Activated naive CD4-positive, alpha-beta T cell treated with anti-CD3 and anti-CD28 coated beads for 36 hours (primary cell): ENCODE results near the gene KLHL7. TPM values are rescaled to one million over a fixed set of nuclear protein-coding genes. Genes with fewer than 3 reads are reported as not detected.

Experiments used
- CTCF ChIA-PET: fragments of 350-600 bp; sonication (Branson Sonifier 250); formaldehyde crosslinking; loops from one replicate; lab custom pipeline; 2021; ENCODE audit warnings: antibody characterized with exemption; lab: Charles Lee
- DNase-seq: peaks from one replicate; pipeline ENCODE4 v3.0.0-alpha.2; 2020
- H3K27ac Mint-ChIP-seq: one replicate; pipeline ENCODE4 v1.8.0; 2021; ENCODE audit warnings: mild to moderate bottlenecking, mixed read lengths
- H3K27me3 Mint-ChIP-seq: one replicate; pipeline ENCODE4 v1.8.0; 2021; ENCODE audit warnings: low read depth, mixed read lengths
- H3K36me3 Mint-ChIP-seq: one replicate; pipeline ENCODE4 v1.8.0; 2021; ENCODE audit warnings: low read depth, mixed read lengths
- H3K4me1 Mint-ChIP-seq: one replicate; pipeline ENCODE4 v1.8.0; 2021; ENCODE audit warnings: low read depth, mixed read lengths
- H3K4me3 Mint-ChIP-seq: one replicate; pipeline ENCODE4 v1.8.0; 2021; ENCODE audit warnings: mild to moderate bottlenecking, moderate library complexity, mixed read lengths
- H3K9me3 Mint-ChIP-seq: one replicate; pipeline ENCODE4 v1.8.0; 2021; ENCODE audit warnings: mixed read lengths
- intact Hi-C: fragments of 100-400 bp; cut with micrococcal nuclease; formaldehyde crosslinking; loops from one replicate; pipeline ENCODE4 v1.15.1; 2023
- total RNA-seq, 2 experiments: library from RNA; stranded (reverse); gene quantifications; one replicate each; pipeline ENCODE4 v1.2.3, GENCODE V29; 2021

Gene KLHL7
- total RNA-seq, 2 experiments from 2014 or later: 24.0 to 26.4 TPM

DNA sequence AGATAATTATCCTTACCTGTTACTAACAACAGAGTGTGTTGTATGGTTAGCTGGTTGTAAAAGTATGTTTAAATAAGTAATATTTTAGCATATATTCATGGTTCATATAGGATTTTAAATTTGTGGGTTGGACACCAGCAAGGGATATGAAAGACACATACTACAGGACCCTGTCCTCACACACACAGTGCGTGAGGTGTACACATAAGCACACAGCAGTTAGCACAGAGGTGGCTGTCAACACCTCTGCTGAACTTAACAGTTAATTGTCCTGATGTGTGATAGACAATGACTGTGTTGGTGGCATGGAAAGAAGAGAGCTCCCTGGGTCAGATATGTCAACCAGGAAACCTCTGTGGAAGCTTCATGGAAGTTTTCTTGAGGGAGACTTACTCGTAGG is 53.0 kb downstream of the KLHL7 start:
- Mint-ChIP-seq H3K36me3 (peaks cover 1% of the 10 kb centered on the region), H3K4me1 (no peaks in the 10 kb centered on the region), H3K4me3 (no peak overlapping the region), H3K27me3 (no peaks in the 10 kb centered on the region), H3K27ac (no peak overlapping the region), H3K9me3 (no peaks in the 10 kb centered on the region)
- intact Hi-C loops: no loop called here
- no peak for DNase-seq
- CTCF ChIA-PET: no interaction called here

DNA sequence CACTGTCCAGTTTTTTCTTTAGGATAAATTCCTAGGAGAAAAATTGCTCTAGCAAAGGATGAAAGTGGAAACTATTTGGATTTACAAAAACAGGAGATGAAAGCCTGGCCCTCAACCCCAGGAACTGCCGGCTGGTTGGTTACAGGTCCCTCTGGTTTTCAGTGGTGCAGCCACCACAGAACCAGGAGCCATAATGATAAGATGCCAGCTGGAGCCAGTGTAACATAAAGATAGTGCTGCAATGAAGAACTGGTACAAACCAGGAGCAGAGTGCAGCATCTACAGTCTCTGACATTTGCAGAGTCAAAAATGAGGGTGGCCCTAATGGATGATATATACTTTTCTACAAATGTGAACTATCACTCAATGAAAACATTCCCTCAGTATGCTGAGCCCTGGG is 55.9 kb downstream of the KLHL7 start:
- H3K9me3 Mint-ChIP-seq: no peaks in the 10 kb centered on the region
- H3K4me3 Mint-ChIP-seq: no peak overlapping the region
- DNase-seq: no peak
- no peaks in the 10 kb centered on the region for H3K4me1 Mint-ChIP-seq
- intact Hi-C loops: no loop called here
- CTCF ChIA-PET: no interaction called here
- H3K36me3 Mint-ChIP-seq: peaks cover 1% of the 10 kb centered on the region
- no peaks in the 10 kb centered on the region for H3K27me3 Mint-ChIP-seq
- no peak overlapping the region for H3K27ac Mint-ChIP-seq

DNA sequence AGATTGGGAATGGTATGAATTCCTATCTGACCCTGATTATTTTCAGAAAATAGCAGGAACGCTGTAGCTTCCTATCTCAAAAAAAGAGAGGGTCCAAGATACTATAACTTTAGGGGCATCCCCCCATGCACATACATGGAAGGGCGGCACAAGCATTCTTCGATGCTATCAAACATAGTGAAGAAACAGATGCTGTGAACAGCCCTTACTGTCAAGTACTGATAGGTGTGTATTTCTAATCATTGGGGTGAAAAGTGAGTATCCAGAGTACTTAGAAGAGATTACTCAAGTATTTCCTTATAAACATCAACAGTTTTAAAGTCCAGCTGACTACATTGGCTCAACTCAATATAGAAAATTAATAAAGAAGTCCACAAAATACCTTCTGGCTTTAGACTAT is 59.3 kb downstream of the KLHL7 start:
- Mint-ChIP-seq H3K4me1 (no peaks in the 10 kb centered on the region), H3K4me3 (no peak overlapping the region), H3K27ac (no peak overlapping the region), H3K36me3 (no peaks in the 10 kb centered on the region), H3K27me3 (no peaks in the 10 kb centered on the region), H3K9me3 (no peaks in the 10 kb centered on the region)
- intact Hi-C loops: no loop called here
- CTCF ChIA-PET: no interaction called here
- no peak for DNase-seq

DNA sequence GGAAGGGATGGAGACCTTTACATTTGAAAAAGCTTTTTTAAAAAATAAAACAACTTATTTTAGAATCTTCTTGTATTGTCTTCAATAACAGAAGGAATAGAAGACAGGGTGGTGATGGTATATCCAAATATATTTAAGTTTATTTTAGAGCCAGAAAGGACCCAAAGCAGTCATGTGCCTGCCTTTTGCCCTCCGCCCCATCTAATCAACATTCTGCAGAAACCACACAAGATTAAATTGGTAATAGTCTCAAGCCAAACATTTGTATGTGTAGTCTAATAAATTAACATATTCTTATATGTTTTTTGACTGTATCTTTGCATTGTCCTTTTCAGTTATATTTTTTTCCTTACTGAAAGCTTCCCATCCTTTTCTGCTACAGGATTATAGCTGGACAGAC is 59.7 kb downstream of the KLHL7 start:
- Mint-ChIP-seq H3K36me3 (no peaks in the 10 kb centered on the region), H3K4me1 (no peaks in the 10 kb centered on the region), H3K4me3 (no peak overlapping the region), H3K27me3 (no peaks in the 10 kb centered on the region), H3K9me3 (no peaks in the 10 kb centered on the region), H3K27ac (no peak overlapping the region)
- intact Hi-C loops: no loop called here
- CTCF ChIA-PET: no interaction called here
- no peak for DNase-seq

DNA sequence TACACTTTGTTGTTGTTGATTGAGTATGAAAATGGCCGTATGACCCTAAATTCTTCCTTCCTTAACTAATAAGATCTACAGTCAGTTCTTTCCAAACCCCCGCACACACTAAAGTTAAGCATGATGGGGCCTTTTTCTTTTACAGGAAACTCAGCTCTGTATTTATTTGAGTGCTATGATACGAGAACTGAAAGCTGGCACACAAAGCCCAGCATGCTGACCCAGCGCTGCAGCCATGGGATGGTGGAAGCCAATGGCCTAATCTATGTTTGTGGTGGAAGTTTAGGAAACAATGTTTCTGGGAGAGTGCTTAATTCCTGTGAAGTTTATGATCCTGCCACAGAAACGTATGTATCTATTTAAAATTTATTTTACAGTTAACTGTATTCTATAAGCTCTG is 62.1 kb downstream of the KLHL7 start:
- no peak overlapping the region for H3K4me3 Mint-ChIP-seq
- no peak overlapping the region for H3K27ac Mint-ChIP-seq
- H3K36me3 Mint-ChIP-seq: no peaks in the 10 kb centered on the region
- no peaks in the 10 kb centered on the region for H3K4me1 Mint-ChIP-seq
- H3K27me3 Mint-ChIP-seq: no peaks in the 10 kb centered on the region
- H3K9me3 Mint-ChIP-seq: no peaks in the 10 kb centered on the region
- CTCF ChIA-PET: no interaction called here
- intact Hi-C loops: no loop called here
- no peak for DNase-seq

DNA sequence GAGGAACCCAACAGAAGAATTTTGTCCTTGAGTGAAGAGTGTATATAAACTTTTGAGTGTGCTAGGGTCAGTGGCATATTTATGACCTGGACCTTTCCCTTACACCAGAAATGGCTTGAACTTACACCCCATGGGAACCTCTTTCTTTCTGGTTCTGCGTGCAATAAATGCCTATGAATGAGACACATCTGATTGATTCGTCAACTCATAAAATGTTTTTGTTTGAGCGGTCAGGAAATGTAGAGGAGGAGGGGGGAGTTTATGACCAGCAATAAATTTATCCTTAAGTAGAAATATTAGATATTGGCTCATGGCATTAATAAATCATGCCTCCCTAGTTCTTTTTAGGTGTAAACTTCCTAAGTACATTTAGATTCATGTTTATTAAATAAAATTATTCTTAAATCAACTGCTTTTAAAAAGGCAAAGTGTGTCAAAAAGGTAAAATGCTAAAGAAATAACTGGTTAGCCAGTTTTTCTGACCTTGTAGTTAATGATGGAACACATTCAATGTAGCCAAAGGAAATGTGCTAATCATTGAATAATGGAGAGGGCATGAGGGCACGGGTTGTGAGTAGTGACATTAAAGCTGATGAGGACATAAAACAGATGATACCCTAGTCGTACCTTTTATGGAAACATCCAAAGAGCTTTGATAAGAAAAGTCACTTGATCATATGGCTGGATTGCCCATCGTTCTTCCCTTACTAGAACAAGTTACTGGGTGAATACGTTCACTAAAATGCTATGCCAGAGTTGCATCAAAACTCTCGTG is 62.7 kb downstream of the KLHL7 start:
- no peaks in the 10 kb centered on the region for H3K9me3 Mint-ChIP-seq
- no peaks in the 10 kb centered on the region for H3K4me1 Mint-ChIP-seq
- H3K27me3 Mint-ChIP-seq: no peaks in the 10 kb centered on the region
- no peaks in the 10 kb centered on the region for H3K36me3 Mint-ChIP-seq
- no peak overlapping the region for H3K27ac Mint-ChIP-seq
- intact Hi-C loops: no loop called here
- CTCF ChIA-PET: no interaction called here
- no peak overlapping the region for H3K4me3 Mint-ChIP-seq
- no peak for DNase-seq

DNA sequence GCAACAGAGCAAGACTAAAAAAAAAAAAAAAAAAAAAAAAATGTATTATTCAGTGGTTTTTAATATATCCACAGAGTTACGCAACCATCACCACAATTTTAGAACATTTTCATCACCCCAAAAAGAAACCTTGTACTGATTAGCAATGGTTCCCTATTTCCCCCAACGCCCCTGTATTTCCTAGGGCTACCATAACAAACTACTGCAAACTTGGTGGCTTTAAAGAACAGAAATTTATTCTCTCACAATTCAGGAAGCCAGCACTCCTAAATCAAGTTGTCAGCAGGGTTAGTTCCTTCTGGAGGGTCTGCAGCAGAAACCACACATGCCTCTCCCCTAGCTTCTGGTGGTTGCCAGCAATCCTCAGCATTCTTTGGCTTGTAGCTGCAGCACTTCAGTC is 70.4 kb downstream of the KLHL7 start:
- Mint-ChIP-seq H3K4me3 (no peak overlapping the region), H3K36me3 (no peaks in the 10 kb centered on the region), H3K9me3 (no peaks in the 10 kb centered on the region), H3K27ac (no peak overlapping the region), H3K4me1 (peaks cover 7% of the 10 kb centered on the region), H3K27me3 (no peaks in the 10 kb centered on the region)
- CTCF ChIA-PET: no interaction called here
- DNase-seq: no peak
- intact Hi-C loops: no loop called here

DNA sequence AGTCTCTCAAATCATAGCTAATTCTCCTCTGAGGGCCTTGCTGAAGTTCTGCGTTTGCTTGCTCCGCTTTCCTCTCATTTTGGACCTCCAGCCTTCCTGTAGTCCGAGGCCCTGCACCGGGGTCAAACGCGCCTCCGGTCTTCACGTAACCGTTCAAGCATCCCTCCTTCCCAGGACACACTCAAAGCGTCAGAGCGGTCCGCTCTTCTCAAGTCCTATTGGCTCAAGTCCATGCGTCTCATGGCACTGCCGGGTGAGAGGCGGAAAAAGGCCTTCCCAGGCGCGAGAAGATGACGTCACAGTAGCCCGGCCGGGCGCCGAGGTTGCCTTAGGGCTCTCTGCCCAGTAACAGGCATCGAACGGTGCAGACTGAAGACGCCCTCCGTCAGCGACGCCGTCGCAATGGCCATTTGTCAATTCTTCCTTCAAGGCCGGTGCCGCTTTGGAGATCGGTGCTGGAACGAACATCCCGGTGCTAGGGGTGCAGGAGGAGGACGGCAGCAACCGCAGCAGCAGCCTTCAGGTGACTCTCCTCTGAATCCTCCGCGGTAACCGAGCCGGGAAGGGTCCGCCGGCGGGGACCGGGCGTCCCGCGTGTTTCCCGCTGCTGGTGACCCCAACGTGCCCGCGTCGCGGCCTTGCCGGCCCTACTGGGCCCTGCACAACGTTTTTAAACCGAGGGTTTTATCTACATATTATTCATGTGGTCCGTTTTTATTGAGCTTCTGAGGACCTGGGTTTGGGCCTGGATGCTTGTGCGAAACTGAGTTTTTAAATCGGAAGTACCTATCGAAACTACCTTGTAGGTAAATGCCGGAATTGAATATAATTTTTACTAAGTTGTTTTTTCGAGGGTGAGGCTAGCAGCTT is 76.3 kb downstream of the KLHL7 start, which contains the start of gene NUP42:
NUP42 (plus strand) TSS at position 365 of the 870 bp plus-strand sequence; CDS start at position 403, 38 bp downstream.
- H3K27ac Mint-ChIP-seq: peak within 1 kb of the TSS; percentile 99
- H3K27me3 Mint-ChIP-seq: no peaks in the 10 kb centered on the region
- H3K4me1 Mint-ChIP-seq: peaks cover 35% of the 10 kb centered on the region
- DNase-seq: peak; percentile 98
- CTCF ChIA-PET: interaction anchor here (0.6 to 2.3 kb wide), 7 partner anchors 11 to 347 kb away, joined by 3 to 7 read pairs (median 4); partner anchors contain the start of gene KLHL7
- H3K9me3 Mint-ChIP-seq: no peaks in the 10 kb centered on the region
- H3K4me3 Mint-ChIP-seq: peak within 1 kb of the TSS; percentile 99
- intact Hi-C loops: loop anchor here (1.0 to 10.0 kb wide), 14 partner anchors 77 to 1945 kb away; partner anchors contain the start of genes CCDC126, CYCS, HYCC1 and KLHL7
- peaks cover 10% of the 10 kb centered on the region for H3K36me3 Mint-ChIP-seq

DNA sequence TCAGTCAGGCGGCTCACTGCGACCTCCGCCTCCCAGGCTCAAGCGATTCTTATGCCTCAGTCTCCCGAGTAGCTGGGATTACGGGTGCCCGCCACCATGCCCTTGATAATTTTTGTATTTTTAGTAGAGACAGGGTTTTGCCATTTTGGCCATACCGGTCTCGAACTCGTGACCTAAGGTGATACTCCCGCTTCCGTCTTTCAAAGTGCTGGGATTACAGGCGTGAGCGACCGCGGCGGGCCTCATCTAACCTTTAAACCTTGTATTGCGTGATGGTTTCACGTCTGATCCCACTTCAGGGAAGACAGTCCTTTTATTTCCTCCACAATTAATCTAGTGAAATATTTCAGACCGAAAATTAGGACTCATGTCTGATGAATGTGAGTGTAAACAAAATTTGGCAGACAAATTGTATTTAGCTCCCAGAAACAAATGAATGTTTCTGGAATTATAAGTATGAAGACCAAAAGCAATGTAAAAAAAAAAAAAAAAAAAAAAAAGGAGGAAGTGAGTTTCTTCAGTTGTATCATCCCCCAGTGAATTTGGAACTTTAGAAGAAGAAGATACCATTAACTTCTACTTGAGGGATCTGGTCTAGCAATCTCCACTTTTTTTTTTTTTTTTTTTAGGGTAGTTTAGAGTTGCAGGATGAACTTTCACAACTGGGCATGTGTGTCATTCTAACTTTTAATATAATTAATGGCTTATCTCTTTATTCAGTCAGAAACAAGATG is 77.9 kb downstream of the KLHL7 start:
- intact Hi-C loops: loop anchor here (2.0 to 10.0 kb wide), 4 partner anchors 191 to 1944 kb away; partner anchors contain the start of genes CYCS, SP4 and TRA2A
- Mint-ChIP-seq H3K9me3 (no peaks in the 10 kb centered on the region), H3K4me3 (peak overlapping the region; percentile 99), H3K36me3 (peaks cover 12% of the 10 kb centered on the region), H3K27me3 (no peaks in the 10 kb centered on the region), H3K4me1 (peaks cover 37% of the 10 kb centered on the region), H3K27ac (no peak overlapping the region)
- DNase-seq: no peak
- CTCF ChIA-PET: interaction anchor here (0.6 to 1.1 kb wide), 4 partner anchors 10 to 85 kb away, joined by 3 to 7 read pairs (median 4); no protein-coding TSS in a partner anchor

DNA sequence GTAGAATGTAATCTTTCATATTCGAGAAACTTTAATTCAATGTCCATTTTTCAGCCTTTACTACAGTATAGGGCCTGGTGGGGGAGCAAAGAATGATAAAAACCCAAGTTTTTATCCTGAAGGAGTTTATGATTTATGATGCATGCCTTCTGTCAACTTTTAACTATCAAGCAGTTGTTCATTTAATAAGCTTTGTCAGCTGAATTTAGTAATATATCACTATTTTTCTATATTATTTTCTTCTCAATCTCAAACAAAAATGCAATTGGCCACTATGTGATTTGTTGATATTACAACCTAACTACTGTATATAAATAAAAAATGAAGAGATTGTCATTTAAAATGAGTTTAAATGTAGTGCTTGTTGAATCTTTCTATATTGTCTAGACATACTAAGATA is 78.7 kb downstream of the KLHL7 start:
- H3K27ac Mint-ChIP-seq: no peak overlapping the region
- intact Hi-C loops: loop anchor here (5.0 to 10.0 kb wide), 3 partner anchors 191 to 1943 kb away; partner anchors contain the start of genes CYCS and SP4
- H3K4me3 Mint-ChIP-seq: peak overlapping the region; percentile 1
- peaks cover 14% of the 10 kb centered on the region for H3K36me3 Mint-ChIP-seq
- H3K4me1 Mint-ChIP-seq: peaks cover 37% of the 10 kb centered on the region
- no peaks in the 10 kb centered on the region for H3K9me3 Mint-ChIP-seq
- H3K27me3 Mint-ChIP-seq: no peaks in the 10 kb centered on the region
- CTCF ChIA-PET: interaction anchor here (0.6 to 1.1 kb wide), 4 partner anchors 9 to 129 kb away, joined by 3 to 6 read pairs (median 4); no protein-coding TSS in a partner anchor
- DNase-seq: no peak

DNA sequence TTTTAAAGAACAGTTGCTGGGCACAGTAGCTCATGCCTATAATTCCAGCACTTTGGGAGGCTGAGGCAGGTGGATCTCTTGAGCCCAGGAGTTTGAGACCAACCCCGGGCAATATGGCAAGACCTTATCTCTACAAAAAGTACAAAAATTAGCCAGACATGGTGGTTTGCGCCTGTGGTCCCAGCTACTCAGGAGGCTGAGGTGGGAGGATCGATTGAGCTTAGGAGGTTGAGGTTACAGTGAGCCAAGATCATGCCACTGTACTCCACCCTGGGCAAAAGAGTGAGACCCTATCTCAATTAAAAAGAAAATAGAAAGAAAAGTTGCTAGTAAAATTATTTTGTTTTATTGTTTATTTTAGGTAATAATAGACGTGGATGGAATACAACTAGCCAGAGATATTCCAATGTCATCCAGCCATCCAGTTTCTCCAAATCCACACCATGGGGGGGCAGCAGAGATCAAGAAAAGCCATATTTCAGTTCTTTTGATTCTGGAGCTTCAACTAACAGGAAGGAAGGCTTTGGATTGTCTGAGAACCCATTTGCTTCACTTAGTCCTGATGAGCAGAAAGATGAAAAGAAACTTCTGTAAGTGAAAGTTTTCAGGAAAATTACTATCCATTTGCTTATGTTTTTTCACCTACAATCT is 79.2 kb downstream of the KLHL7 start:
- Mint-ChIP-seq H3K27me3 (no peaks in the 10 kb centered on the region), H3K27ac (no peak overlapping the region), H3K36me3 (peaks cover 15% of the 10 kb centered on the region), H3K4me3 (no peak overlapping the region), H3K4me1 (peaks cover 37% of the 10 kb centered on the region), H3K9me3 (no peaks in the 10 kb centered on the region)
- intact Hi-C loops: loop anchor here (1.0 to 10.0 kb wide), 4 partner anchors 88 to 1942 kb away; partner anchors contain the start of genes CYCS and SP4
- peak; percentile 19 for DNase-seq
- CTCF ChIA-PET: interaction anchor here (0.5 to 1.1 kb wide), 6 partner anchors 18 to 542 kb away, joined by 3 to 6 read pairs (median 4); no protein-coding TSS in a partner anchor
